Type B pancreatic cell (in vitro differentiated cells): ENCODE data around the gene CROCC2. TPM values are rescaled to one million over a fixed set of nuclear protein-coding genes. Genes with fewer than 3 reads are reported as not detected.
A peak's percentile ranks its signal among the peaks of the same experiment; 100 is the strongest.

ENCODE experiments used
- DNase-seq: peaks from one replicate; pipeline ENCODE4 v3.0.0; 2021; ENCODE audit warnings: mixed read lengths; ENCODE audit not compliant: unreplicated experiment; ENCODE audit errors: extremely low spot score
- H3K27ac Mint-ChIP-seq: 2 replicates; pipeline ENCODE4 v1.8.0; 2021; ENCODE audit warnings: mild to moderate bottlenecking, mixed read lengths
- H3K27me3 Mint-ChIP-seq: 2 replicates; pipeline ENCODE4 v1.8.0; 2021; ENCODE audit warnings: mixed read lengths
- H3K36me3 Mint-ChIP-seq: 2 replicates; pipeline ENCODE4 v1.8.0; 2021; ENCODE audit warnings: mixed read lengths
- H3K4me1 Mint-ChIP-seq: one replicate; pipeline ENCODE4 v1.8.0; 2021; ENCODE audit warnings: mixed read lengths; ENCODE audit not compliant: unreplicated experiment
- H3K4me3 Mint-ChIP-seq: 2 replicates; pipeline ENCODE4 v1.8.0; 2021; ENCODE audit warnings: mild to moderate bottlenecking, mixed read lengths
- H3K9me3 Mint-ChIP-seq: 2 replicates; pipeline ENCODE4 v1.8.0; 2021; ENCODE audit warnings: mixed read lengths
- total RNA-seq: library from RNA; stranded (reverse); gene quantifications from 2 replicates; pipeline ENCODE4 v1.2.1, GENCODE V29; 2021; ENCODE audit warnings: low replicate concordance
- TF ChIP-seq, protein P1 (sequence below): fragments of 200-600 bp; sonication (generic); conservative IDR thresholded peaks from 2 replicates; pipeline ENCODE4 v1.5.0; 2021; ENCODE audit warnings: antibody characterized with exemption, mild to moderate bottlenecking

Gene CROCC2
- total RNA-seq, 1 donor from 2014 or later: 0.68 TPM

DNA sequence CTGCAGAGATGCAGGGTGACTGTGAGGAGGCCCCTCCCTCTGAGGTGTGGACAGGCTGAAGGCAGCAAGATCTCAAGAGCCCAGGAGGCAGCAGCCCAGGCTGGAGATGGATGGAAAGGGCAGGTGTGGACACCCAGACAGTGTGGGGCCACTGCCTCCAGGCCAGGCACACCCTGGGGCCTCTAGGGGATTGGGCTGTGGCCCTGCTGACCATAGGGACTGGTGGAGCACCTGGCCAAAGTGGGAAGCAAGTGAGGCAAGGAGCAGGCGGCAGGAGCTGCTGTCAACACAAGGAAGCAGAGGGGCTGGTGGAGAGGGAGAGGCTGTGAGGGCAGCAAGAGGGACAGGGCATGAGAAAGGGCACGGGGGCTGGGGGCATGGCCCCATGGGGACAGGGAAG is 103.1 kb downstream of the CROCC2 start:
- Mint-ChIP-seq H3K4me1 (peaks cover 17% of the 10 kb centered on the region), H3K9me3 (peaks cover 13% of the 10 kb centered on the region), H3K4me3 (peak overlapping the region; percentile 28), H3K36me3 (peaks cover 21% of the 10 kb centered on the region), H3K27ac (no peak overlapping the region), H3K27me3 (no peaks in the 10 kb centered on the region)
- TF ChIP-seq, protein P1, sequence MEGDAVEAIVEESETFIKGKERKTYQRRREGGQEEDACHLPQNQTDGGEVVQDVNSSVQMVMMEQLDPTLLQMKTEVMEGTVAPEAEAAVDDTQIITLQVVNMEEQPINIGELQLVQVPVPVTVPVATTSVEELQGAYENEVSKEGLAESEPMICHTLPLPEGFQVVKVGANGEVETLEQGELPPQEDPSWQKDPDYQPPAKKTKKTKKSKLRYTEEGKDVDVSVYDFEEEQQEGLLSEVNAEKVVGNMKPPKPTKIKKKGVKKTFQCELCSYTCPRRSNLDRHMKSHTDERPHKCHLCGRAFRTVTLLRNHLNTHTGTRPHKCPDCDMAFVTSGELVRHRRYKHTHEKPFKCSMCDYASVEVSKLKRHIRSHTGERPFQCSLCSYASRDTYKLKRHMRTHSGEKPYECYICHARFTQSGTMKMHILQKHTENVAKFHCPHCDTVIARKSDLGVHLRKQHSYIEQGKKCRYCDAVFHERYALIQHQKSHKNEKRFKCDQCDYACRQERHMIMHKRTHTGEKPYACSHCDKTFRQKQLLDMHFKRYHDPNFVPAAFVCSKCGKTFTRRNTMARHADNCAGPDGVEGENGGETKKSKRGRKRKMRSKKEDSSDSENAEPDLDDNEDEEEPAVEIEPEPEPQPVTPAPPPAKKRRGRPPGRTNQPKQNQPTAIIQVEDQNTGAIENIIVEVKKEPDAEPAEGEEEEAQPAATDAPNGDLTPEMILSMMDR: no peak
- DNase-seq: peak; percentile 64

DNA sequence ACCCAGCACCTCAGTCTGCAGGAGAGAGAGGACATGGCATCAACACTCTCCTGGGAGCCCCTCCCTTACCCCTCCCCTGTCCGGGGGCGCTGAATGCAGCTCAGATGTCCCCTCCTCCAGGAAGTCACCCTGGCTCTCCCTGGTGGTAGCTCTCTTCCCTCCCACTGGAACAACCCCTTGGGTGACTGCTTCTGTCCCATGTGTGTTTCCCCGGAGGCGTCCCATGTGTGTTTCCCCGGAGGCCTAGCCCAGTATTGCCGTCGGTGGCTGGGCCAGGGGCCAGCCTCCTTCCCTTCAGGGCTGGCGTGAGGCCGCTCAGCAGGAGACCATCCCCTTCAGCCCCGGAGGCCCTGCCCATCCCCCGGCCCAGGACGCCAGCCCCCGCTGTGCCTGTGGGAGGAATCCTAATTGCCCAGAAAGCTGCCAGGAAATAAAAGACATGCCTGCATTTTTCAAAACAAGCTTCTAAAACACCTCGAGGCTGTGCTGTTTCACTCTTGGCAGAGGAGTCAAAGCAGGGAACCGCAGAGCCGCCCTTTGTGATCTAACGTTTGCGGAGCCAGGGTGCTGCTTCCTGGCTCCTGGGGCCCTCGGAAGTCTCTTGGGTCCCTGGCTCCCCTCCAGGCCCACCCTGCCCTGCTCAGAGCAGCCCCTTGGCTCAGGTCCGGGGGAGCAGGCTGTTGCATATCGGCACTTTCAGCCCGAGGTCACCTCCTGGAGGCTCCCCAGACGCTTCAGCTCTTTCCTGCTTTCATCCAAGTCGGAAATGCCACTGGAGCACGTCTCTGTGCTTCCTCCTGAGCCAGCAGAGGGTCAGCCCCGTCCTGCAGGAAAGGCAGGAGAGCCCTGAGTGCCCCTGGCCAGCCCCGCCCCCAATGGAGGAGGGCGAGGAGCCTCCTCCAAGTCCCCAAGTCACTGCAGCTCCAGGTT is 103.7 kb downstream of the CROCC2 start:
- TF ChIP-seq, protein P1: no peak
- Mint-ChIP-seq H3K27ac (no peak overlapping the region), H3K27me3 (no peaks in the 10 kb centered on the region), H3K36me3 (peaks cover 22% of the 10 kb centered on the region), H3K4me1 (peaks cover 17% of the 10 kb centered on the region), H3K4me3 (peak overlapping the region; percentile 59), H3K9me3 (peaks cover 13% of the 10 kb centered on the region)
- peak; percentile 72 for DNase-seq

DNA sequence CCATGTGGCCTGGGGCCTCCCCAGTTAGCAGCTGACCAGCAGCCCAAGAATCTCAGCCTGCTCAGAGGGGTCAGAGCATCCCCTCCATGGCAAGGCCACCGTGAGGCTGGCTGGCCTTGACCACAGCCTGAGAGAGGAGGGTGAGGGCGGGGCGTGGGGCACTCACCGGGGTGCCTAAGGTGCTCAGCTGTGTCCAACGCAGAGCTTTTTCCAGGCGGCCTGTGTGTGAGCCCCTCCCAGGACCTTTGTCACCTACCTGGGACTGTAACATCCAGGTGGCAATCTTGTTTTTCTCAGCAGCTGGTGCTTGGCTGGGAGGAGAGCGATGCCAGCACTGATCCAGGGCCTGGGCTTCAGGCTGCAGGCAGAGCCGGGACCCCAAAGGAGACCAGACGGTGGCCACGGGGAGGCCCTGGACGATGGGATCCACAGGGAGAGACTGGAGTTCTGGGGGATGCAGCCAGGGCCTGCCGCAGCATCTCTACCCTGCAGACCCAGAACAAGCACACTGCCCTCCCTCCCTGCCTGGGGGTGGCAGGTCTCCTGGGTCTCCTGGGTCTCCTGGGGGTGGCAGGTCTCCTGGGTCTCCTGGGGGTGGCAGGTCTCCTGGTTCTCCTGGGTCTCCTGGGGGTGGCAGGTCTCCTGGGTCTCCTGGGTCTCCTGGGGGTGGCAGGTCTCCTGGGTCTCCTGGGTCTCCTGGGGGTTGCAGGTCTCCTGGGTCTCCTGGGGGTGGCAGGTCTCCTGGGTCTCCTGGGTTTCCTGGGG is 104.6 kb downstream of the CROCC2 start:
- Mint-ChIP-seq H3K9me3 (peaks cover 8% of the 10 kb centered on the region), H3K4me3 (no peak overlapping the region), H3K27ac (no peak overlapping the region), H3K27me3 (no peaks in the 10 kb centered on the region), H3K4me1 (peaks cover 17% of the 10 kb centered on the region), H3K36me3 (peaks cover 25% of the 10 kb centered on the region)
- TF ChIP-seq, protein P1: no peak
- peak; percentile 64 for DNase-seq

DNA sequence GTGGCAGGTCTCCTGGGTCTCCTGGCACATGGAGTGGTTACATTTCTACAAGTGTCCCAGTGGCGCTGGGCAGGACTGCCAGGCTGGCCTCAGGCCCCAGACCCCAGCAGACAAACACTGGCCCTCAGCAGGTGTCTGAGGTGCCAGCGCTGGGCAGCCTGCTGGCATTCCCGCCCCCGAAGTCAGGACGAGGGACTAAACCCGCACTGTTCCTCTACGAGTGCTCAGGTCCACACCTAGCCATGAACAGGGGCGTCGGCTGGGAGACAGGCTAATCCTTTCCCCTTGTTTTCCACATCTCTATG is 105.1 kb downstream of the CROCC2 start:
- Mint-ChIP-seq H3K27ac (no peak overlapping the region), H3K36me3 (peaks cover 20% of the 10 kb centered on the region), H3K9me3 (peaks cover 3% of the 10 kb centered on the region), H3K4me1 (peaks cover 17% of the 10 kb centered on the region), H3K27me3 (no peaks in the 10 kb centered on the region), H3K4me3 (no peak overlapping the region)
- DNase-seq: peak; percentile 47
- TF ChIP-seq, protein P1: no peak

DNA sequence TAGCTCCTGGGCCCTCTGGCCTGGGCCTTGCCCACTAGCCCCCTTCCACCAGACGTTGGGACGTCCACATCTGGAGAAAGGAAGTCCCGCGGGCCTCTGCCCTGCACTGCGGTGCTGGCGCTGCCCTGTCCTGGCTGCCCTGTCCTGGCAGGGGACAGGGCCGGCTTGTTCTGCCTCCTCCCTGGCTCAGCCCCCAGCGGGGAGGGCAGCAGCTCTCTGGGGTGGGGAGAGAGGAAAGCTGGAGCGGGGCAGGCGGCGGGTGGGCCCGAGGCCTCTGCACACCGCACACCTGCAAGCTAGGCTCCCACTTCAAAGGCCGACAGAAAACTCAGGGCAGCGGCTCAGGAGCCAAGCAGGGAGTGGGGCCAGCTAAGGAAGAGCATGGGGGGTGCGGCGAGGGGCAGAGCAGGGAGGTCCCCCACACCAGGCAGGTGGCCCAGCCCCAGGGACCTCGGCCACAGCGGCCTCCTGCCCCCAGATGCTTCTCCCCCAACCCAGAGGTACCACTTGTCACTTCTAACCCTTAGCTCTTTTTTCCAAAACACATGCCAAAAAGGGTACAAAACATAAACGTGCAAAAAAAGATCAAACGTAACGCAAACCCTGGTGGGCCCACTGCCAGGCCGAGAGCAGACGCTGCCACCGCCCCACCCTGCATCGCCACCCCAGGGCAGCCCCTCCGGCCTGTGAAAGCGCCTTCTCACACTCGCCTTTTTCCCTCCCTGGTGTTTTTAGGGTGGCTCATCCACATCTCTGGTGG is 105.8 kb downstream of the CROCC2 start:
- peak; percentile 60 for DNase-seq
- no peaks in the 10 kb centered on the region for H3K27me3 Mint-ChIP-seq

More for the DNA sequence above, 105.8 kb downstream of the CROCC2 start:
- TF ChIP-seq, protein P1: no peak
- Mint-ChIP-seq H3K4me1 (peaks cover 13% of the 10 kb centered on the region), H3K4me3 (no peak overlapping the region), H3K27ac (no peak overlapping the region), H3K36me3 (peaks cover 16% of the 10 kb centered on the region), H3K9me3 (no peaks in the 10 kb centered on the region)
